ENCODE measurements around the gene HORMAD2. TPM values are rescaled to one million over a fixed set of nuclear protein-coding genes. Genes with fewer than 3 reads are reported as not detected.

HORMAD2 gene
- total RNA-seq, 1 donor from 2014 or later, result not detected

GRCh38 chr22:30159561-30160353 is 79.5 kb downstream of the HORMAD2 start:
- DNase-seq (ENCODE audit: extremely low read depth, low read depth, low spot score), result no peak

GRCh38 chr22:30161051-30161469 is 80.8 kb downstream of the HORMAD2 start:
- no peak for DNase-seq (ENCODE audit: extremely low read depth, low read depth, low spot score)

- DNase-seq (ENCODE audit: extremely low read depth, low read depth, low spot score), result no peak
These were observed 87.0 kb downstream of the HORMAD2 start for GRCh38 chr22:30167296-30167695.

DNA sequence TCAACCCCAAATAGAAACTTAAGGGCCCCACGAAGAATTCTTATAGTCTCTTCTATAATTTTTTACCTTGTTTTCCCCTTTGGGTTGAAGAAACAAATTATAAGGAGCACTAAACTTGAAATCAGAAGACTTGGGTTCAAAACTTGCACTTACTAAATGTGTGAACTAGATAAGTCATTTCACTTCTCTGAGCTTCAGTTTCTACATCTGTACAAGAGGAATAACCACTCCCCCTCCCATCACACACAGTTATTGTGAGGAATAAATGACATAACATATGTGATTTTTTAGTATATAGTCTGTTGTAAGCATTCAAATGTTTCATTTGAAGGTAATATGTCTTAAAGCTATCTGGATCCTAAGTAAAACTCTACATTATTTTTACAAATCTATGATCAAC is 87.5 kb downstream of the HORMAD2 start:
- no peak for DNase-seq (ENCODE audit: extremely low read depth, low read depth, low spot score)

GRCh38 chr22:30169002-30169401 is 88.7 kb downstream of the HORMAD2 start:
- DNase-seq (ENCODE audit: extremely low read depth, low read depth, low spot score), result no peak

GRCh38 chr22:30170129-30170528 is 89.9 kb downstream of the HORMAD2 start:
- DNase-seq (ENCODE audit: extremely low read depth, low read depth, low spot score), result no peak

DNA sequence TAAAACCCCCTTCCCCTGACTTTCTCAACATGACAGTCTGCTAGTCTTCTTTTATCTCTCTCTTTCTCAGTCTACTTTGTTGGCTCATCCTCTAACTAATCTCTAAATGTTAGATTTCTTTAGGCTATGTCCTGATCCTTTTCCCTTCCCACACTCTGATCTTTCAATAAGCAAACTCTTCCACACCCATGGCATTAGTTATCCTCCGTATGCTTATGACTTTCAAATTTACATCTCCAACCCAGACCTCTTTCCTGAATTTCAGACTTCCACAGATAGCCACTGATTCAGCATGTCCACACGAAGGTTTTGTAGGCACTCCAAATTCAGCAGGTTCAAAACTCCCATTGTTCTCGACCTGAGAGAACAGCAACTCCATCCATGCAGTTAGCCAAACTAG is 90.7 kb downstream of the HORMAD2 start:
- DNase-seq (ENCODE audit: extremely low read depth, low read depth, low spot score), result no peak

DNA sequence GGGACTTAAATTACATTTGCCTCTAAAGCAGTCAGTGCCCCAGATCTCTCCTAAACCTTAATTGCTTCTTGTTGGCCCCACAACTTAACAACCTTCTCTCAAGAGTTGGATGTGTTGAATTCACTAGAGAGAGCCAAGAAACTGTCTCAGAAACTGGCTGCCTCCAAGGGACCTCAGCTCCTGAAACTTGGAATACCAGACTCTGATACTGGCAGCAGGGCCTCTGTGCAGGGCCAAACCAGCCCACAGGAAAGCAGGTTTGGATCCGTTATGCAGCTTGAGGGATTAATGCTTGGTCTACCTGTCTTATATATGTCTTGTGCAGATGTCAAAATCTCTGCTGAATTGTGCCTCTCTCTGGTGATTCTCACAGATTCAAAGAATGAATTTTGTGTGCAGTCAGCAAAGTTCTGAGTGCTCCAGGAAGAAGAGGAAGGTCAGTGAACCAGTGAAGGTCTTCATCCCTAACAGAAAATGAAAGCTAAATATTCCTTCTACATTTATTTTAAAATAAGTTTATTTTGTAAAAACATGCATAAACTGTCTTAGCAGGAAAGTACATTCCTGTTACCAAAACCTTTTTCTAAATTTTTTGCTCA is 95.5 kb downstream of the HORMAD2 start:
- no peak for DNase-seq (ENCODE audit: extremely low read depth, low read depth, low spot score)

GRCh38 chr22:30176431-30176830 is 96.2 kb downstream of the HORMAD2 start:
- no peak for DNase-seq (ENCODE audit: extremely low read depth, low read depth, low spot score)

DNA sequence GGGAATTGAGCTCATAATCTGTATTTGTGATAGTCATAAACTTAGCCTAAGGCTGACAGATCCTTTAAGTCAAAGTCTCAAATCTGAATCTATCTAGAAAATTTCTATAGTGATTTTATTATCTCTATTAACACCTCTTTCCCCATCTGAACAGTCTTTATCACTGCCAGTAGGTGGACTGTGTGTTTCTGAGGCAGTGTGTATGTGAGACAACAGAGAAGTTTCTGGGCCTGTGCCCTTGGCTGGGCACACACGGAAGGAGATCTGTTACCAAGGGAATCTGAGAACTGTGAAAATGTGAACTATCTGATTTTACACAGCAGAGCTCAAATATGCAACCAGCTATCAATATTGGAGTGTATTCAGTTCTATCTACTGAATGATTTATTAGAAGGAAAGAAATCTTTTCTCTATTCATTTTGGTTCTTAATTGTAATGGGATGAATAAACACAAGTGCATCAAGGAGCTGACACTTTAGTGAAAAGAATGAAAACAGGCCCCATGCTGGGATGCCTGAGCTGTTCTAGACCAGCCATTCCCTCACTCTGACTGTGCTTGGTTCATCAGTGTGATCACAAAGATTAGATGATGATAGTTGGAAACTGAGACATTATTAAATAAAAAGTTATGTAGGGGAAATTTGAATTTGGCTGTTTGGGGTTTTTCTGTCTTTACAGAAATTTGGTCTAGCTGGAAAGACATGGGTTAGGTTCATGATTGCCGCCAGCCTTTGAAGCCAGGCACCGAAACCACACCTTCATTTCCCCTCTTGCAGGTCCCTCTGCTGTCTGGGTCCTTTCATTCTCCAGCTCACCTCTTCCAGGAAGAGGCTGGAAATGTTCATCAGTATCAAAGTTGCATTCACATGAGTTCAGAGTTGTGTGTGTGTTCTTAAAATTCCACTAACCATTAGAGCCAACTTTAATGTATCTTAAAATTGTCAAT is 98.2 kb downstream of the HORMAD2 start:
- DNase-seq (ENCODE audit: extremely low read depth, low read depth, low spot score), result no peak

GRCh38 chr22:30180616-30181015 is 100.4 kb downstream of the HORMAD2 start:
- no peak for DNase-seq (ENCODE audit: extremely low read depth, low read depth, low spot score)

- DNase-seq (ENCODE audit: extremely low read depth, low read depth, low spot score), result no peak
These were observed 101.4 kb downstream of the HORMAD2 start for GRCh38 chr22:30181459-30182349.

DNA sequence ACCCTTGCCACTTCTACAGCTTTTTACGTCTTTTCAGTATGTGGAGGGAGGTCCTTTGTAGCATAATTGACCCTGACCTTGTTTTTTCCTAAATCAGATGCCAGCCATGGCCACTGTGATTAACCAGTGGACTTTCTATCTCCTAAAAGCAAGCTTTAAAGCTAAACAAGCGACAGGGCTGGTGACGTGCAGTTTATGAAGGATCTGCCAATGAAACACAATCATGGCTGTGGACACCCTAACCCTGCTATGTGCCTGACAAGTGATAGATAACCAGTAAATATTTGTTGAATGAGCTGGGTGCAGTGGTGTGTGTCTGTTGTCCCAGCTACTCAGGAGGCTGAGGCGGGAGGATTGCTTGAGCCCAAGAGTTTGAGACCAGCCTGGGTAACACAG is 102.1 kb downstream of the HORMAD2 start:
- no peak for DNase-seq (ENCODE audit: extremely low read depth, low read depth, low spot score)

- DNase-seq (ENCODE audit: extremely low read depth, low read depth, low spot score), result no peak
These were observed 102.6 kb downstream of the HORMAD2 start for GRCh38 chr22:30182815-30183214.

DNA sequence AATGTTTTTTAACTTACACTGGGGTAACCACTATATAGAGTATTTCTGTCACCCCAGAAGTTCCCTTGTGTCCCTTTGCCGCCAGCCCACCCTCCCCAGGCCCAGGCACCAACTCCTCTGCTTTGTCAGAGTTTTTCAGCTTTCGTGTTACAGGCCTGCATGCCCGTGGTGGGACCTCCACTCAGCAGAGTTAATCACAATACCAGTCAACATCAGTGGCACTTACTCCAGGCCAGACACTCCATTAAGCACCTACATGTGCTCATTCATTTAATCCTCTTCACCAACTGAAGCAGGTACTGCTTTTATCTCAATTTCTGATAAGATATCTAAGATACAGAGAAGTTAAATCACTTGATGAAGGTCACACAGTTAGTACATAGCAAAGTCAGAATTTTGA is 103.0 kb downstream of the HORMAD2 start:
- no peak for DNase-seq (ENCODE audit: extremely low read depth, low read depth, low spot score)

DNA sequence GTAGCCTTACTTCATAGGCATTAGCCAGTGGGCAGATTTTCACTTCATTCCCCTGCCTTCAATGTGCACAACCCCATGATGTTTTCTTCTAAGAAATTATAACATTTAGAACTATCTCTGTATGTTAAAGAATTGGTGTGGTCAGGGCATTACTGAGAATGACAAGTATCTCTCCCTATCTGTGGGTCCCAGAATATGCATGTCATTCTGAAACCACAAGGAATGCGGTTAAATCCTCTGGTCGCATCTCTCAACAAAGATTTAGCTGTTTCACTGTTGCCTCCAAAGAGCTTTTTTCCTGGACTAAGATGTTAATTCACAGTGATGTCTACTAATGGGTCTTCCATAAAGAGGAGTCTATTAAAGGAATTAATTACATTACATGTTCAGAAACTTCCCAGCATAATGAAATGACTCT is 103.6 kb downstream of the HORMAD2 start:
- no peak for DNase-seq (ENCODE audit: extremely low read depth, low read depth, low spot score)

- no peak for DNase-seq (ENCODE audit: extremely low read depth, low read depth, low spot score)
These were observed 104.9 kb downstream of the HORMAD2 start for GRCh38 chr22:30185129-30185528.

DNA sequence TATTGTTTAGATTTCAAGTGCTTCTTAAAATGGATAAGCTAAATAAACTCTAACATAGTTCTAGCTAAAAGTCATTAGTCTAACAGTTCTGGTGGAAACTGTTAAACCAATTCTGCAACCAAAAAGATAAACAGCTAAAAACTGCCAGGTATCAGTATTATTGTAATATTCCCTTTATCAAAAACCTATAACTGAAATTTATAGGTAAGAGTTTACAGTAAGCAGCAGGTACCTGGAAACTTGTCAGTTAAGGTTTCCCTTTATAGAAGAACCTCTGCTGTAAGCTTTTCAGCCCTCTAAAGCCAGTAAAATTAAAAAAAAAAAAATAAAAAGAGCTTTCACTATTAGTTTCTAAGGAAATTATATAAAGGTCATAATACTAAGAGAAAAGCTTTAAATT is 105.3 kb downstream of the HORMAD2 start:
- DNase-seq (ENCODE audit: extremely low read depth, low read depth, low spot score), result no peak

DNA sequence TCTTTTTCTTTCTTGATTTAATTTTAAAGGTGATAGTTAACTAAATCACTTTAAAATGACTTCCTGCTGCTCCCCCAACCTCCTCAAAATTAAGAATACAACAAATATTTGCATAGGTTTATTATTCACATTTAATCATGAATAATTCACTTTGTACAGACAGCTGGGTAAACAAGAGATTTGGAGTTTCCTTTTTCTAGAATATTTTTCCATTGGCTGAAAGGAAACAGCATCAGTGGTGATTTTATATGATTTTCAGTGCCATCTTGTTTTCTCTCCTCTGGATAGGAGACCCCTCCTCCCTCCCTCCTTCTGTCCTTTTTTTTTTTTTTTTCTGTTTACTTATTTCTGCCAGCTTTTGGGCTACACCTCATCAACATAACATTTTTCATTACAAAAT is 105.8 kb downstream of the HORMAD2 start:
- no peak for DNase-seq (ENCODE audit: extremely low read depth, low read depth, low spot score)

DNA sequence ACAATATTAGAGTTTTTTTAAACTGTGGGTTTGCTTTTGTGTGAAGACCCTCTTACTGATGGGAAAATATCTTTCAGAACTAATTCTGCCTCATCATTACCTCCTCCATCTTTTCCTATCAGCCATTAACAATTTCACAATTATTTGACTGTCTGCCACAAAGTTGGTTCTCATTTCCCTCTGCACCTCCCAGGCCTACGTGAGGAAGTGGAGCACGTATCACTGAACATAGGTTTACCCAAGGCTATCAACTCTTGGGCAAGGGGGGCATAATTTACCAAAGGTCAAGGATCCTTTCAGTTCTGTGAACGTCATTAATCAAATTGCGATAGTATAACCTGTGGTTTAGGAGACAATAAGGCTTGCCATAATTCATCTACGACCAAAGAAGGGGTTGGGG is 106.2 kb downstream of the HORMAD2 start:
- no peak for DNase-seq (ENCODE audit: extremely low read depth, low read depth, low spot score)
